ENCODE measurements around the gene CD151. TPM values are rescaled to one million over a fixed set of nuclear protein-coding genes. Genes with fewer than 3 reads are reported as not detected.
A peak's percentile ranks its signal among the peaks of the same experiment; 100 is the strongest.

CD151 gene
- total RNA-seq = 460 and 726 TPM in 2 replicates

DNA sequence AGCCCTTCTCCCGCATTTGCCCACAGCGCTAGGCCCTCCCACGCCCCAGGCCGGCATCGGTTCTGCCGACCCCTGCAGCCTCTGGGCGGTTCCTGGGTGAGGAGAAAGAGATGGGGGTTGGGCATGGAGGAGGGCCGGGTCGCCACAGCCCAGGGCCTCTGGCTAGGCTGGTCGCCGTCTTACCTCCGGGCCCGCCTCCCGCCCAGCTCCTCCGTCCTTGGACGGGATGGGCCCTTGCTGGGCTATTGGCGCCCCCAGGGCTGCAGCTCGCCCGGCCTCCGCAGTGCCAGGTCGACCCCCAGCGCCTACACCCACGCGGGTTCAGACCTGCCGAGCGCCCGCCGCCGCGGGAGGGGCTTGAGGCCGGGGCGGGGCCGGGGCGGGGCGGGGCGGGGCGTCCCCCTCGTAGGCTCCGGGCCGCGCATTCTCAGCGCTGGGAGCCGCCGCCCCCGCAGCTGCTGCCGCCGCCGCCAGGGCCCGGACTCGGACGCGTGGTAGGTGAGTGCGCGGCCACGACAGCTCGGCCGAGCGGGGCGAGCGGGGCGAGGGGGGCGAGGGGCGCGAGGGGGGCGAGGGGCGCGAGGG lies at the start of gene CD151:
Gene CD151, plus strand, starts transcription at position 424 of the 585 bp plus-strand sequence. CDS start 3,118 bp downstream, outside the sequence.
- DNase-seq (ENCODE audit: low read depth in 2 of 2) = peak; percentile 68 to 72

DNA sequence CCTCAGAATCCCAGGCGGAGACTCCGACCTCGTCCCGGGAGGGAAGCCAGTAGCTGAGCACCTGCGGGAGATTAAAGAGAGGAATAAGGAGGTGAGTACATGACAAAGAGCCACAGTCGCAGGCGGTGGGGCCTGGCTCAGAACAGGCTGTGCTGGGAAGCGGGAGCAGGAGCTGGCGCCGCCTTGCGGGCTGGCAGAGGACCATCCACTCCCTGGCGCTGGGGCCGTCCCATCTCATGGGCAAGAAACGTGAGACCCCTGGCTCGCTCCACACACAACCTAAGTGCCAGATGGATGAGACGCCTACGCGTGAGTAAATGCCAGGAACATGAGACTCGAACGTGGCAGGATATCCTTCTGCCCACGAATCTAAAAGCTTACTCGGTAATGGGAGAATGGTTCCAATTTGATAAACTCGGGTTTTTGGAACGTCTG lies 49.2 kb upstream of the CD151 start:
- DNase-seq (ENCODE audit: low read depth in 2 of 2) = peak; percentile 67 to 82

DNA sequence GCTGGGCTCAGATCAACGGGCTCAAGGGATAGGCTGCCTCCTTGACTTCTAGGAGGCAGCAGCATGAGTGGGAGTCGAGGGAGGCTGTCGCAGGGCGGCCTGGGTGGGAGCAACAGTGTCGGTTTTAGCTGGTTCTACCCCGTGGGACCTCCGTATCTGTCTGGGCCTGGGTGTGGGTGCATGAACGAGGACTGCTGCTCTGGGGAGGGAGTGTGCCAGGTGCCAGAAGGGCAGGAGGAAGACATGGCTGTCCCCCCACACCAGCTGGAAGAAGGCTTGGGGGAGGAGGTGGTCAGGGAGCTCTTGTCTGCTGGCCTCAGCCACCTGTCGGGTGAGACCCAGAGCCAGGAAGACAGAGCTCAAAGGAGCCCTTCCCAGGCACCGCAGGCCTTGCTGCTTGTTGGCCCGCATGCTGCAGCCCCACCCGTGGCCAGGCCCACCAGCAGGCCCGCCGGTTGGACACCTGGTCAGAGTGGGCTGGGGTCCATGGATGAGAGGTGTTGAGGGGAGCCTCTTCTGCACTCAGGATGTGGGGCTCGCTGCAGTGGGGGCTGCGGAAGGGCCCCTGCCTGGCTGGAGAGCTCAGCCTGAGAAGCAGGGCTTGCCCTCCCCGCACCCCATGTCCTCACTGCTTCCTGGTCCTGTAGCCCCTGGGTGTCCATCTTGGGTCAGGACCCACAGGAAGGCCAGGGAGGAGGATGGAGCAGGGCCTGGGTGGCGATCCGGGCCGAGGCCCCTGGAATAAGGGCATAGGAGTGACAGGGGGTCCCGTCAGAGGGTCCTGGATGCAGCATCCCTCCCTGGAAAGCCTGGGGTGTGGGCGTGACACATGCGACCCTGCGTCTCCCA lies 46.3 kb upstream of the CD151 start:
- no peak for DNase-seq (ENCODE audit: low read depth in 2 of 2)

DNA sequence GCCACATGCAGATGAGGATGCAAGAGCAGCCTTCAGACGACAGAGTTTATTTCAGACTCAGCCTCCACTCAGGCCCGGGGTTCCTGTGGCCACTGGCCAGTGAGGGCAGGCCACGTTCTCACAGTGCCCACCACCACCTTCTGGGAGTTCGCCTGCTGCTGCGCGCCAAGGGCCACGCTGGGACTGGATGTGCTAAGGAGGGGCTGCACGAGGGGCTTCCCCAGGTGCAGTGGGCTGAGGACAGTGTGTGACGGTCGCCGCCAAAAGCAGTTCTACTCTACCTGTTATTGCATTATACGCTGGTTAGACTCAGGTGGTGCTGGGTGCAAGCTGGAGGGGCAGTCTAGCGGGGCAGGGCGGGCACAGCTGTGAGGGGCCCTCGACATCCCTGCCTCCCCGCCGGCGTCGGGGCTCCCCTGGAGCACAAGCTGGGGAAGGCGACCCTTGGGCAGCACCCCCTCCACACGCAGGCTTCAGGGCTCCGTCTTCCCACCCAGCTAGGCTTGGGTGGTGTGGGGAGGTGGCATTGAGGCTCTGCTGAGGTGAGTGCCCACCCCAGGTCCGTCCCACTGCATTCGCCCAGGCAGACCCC lies 45.6 kb upstream of the CD151 start:
- DNase-seq (ENCODE audit: low read depth in 2 of 2) = no peak

DNA sequence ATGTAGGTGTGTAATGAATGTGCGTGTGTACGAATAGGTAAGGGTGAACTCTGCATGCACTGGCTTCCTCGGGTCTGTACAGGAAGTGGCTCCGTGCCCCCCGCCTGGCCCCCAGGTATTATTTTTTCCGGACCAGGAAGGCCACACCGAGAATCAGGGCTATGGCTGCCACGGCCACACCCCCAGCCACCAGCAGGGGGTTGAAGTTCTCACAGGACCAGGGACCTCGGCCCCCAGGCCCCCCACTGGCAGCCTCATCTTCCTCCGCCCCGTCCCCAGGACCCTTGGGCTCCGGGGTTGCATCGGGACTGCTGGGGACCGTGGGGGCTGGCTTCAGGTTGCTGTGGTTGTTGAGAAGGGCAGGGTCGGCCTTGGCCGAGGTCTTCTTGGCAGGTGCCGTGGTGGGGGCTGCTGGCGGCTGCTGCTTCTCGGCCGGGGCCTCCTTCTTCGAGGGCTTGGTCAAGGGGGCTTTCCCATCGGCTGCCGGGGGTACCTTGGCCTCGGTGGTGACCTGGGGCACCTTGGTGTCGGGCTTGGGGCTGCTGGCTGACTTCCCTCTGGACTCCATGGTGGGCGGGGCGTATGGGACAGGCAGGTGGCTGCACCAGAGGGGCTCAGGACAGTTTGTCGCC lies 44.6 kb upstream of the CD151 start:
- DNase-seq (ENCODE audit: low read depth in 2 of 2) = peak in 1 of 2 donors; percentile 32

GRCh38 chr11:788953-789940 lies 43.5 kb upstream of the CD151 start:
- no peak for DNase-seq (ENCODE audit: low read depth in 2 of 2)

DNA sequence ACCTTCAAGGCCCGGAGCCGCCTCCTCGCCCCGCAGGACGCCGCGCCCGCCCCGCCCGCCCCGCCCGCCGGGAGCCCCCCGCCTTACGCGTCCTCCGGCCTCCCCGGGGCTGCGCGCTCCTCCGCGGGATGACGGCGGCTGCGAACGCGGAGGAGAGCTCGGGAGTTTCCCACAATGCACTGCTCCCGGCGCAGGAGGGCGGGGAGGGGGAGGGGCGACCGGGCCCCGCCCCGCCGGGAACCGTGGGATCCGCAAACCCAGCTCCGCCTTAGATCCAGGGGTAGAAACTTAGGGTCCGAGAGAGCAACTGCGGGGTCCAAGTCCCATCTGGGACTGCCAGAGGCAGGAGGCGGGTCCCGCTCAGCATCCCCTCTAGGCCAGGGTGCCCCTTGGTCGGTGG lies 42.8 kb upstream of the CD151 start, which contains the start of gene CEND1:
Gene CEND1, minus strand, starts transcription at position 148 of the 400 bp plus-strand sequence. CDS start 1,514 bp downstream, outside the sequence.
- DNase-seq (ENCODE audit: low read depth in 2 of 2) = peak; percentile 34 to 45

GRCh38 chr11:790721-791564 lies 41.8 kb upstream of the CD151 start:
- no peak for DNase-seq (ENCODE audit: low read depth in 2 of 2)

DNA sequence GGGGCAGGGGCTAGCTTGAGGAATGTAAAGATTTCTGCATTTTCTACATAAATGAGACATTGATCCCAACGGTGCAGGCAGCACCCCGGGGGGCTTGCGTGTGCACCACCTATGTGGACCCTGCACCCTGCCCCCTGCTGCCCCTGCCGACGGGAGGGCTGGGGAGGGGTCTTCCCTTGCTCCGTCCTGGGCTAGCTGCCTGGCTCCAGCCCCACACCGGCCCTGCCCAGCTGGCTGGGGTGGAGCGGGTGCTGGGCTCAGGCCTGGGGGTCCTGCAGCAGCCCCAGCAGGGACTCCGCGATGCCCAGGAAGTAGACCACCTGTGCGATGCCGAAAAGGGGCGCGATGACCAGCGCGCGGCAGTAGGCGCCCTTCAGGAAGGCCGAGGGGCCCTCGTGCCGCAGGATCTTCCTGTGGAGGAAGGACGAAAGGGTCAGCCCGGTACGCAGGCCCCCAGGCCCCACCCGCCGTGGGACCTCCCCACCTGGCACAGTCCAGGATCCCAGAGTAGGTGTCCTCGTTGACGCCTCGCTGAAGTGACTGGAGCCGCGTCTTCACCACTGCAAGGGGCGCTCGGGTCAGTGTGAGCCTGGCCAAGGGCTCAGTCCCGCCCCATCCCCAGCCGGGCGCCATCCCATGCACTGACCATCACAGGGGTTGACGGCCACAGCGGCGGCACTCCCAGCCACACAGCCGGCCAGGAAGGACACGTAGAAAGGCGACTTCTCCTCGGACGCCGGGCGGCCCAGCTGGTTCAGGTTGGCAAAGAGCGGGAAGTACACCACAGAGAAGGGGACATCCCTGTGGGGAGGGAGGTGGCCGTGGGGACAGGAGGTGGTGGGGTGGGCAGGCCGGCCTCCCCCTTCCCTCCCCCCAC lies 40.9 kb upstream of the CD151 start:
- DNase-seq (ENCODE audit: low read depth in 2 of 2) = no peak

DNA sequence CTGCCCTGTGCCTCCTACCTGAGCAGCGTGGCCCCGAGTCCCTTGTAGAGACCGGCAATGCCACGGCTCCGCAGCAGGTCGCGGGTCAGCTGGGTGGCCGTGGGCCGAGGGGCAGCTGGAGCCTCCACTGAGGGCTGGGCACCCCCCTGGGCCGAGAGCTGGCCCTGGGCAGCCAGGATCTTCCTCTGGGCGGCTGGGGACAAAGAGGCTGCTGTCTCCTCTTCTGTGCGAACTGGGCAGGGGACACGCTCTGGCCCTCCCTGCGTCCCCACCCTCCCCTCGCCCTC lies 40.3 kb upstream of the CD151 start:
- no peak for DNase-seq (ENCODE audit: low read depth in 2 of 2)

DNA sequence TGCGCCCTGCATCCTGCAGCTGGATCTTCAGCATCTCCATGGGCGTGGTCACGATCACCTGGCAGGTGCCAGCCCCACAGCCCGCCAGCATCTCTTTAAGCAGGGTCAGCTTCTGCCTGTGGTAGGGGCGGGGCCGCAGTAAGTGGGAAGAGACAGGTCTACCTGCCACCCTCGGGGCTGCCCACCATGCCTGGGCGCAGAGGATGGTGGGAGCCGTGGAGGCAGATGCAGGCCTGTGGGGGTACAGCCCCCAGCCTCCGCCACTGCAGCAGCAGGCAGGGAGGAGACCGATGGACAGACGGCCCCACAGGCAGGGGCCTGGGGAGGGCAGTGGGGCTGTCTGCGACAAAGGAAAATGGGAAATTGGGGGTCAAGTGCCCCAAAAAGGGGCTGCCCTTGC lies 39.9 kb upstream of the CD151 start:
- DNase-seq (ENCODE audit: low read depth in 2 of 2) = no peak

- no peak for DNase-seq (ENCODE audit: low read depth in 2 of 2)
These were observed 39.2 kb upstream of the CD151 start for GRCh38 chr11:793556-793955.

GRCh38 chr11:794013-794765 lies 38.6 kb upstream of the CD151 start:
- DNase-seq (ENCODE audit: low read depth in 2 of 2) = no peak

DNA sequence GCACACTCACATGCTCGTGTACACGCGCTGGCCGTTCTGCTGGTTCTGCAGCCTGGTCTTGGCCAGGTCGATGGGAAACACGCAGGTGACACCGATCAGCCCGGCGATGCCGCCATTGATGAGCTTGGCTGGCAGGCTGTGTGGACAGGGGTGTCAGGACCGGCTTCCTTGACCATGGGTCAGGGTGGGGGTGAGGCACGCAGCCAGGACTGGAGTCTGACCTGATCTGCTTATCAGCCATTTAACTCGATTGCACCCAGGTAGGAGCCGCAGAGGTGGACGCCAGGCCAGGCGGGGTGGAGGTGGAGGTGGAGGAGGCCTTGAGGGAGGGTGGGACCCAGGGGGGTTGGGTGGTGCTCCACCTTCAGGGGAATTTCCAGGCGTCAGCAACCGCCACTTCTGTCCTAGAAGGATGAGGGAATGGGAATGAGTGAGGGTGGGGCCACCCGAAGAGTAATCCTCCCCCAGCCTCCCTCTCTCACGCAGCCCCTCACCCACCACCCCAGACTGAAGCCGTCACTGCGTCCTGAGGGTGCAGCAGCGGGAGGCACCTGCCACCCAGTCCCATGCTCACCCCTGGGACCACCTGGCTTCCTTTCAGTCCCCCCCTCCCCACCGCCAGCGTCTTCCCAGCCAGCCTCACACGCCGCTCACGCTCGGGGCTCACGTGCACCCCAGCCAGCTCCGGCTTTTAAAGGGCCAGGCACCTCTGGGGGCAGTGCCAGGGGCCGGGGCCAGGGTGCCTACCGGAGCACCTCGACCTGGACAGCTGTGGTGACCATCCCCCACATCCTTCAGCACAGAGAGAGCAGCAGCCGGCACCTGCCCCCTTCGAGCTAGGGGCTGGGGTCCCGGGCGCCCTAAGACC lies 37.8 kb upstream of the CD151 start:
- DNase-seq (ENCODE audit: low read depth in 2 of 2) = no peak

- DNase-seq (ENCODE audit: low read depth in 2 of 2) = peak; percentile 81 to 84
These were observed 36.9 kb upstream of the CD151 start for GRCh38 chr11:795634-796564.

All from lung microvascular endothelial cell (primary cell).